HEK293T (cell line): Measurements from ENCODE around the gene RARA.

Source experiments
- ARNT ChIP-seq: fragments of 450-650 bp; IDR thresholded peaks from 2 replicates; pipeline ENCODE4 v1.6.1; 2017; ENCODE audit warnings: mild to moderate bottlenecking
- ELF4 ChIP-seq: fragments of 450-650 bp; IDR thresholded peaks from 2 replicates; pipeline ENCODE4 v1.6.1; 2017; ENCODE audit warnings: antibody characterized with exemption
- FOXA1 ChIP-seq: fragments of 450-650 bp; IDR thresholded peaks from 2 replicates; pipeline ENCODE4 v1.6.1; 2016; ENCODE audit warnings: mild to moderate bottlenecking
- FOXM1 ChIP-seq: fragments of 450-650 bp; IDR thresholded peaks from 2 replicates; pipeline ENCODE4 v1.6.1; 2017; ENCODE audit warnings: mild to moderate bottlenecking, borderline replicate concordance
- HDGF ChIP-seq: fragments of 450-650 bp; IDR thresholded peaks from 2 replicates; pipeline ENCODE4 v1.6.1; 2017; ENCODE audit warnings: antibody characterized with exemption, borderline replicate concordance
- L3MBTL2 ChIP-seq: fragments of 450-650 bp; conservative IDR thresholded peaks from 2 replicates; pipeline ENCODE4 v1.6.1; 2016; ENCODE audit warnings: mild to moderate bottlenecking
- LEF1 ChIP-seq: fragments of 450-650 bp; IDR thresholded peaks from 2 replicates; pipeline ENCODE4 v1.6.1; 2017; ENCODE audit warnings: mild to moderate bottlenecking, borderline replicate concordance
- NFRKB ChIP-seq: fragments of 450-650 bp; IDR thresholded peaks from 2 replicates; pipeline ENCODE4 v1.6.1; 2016; ENCODE audit warnings: mild to moderate bottlenecking, moderate library complexity
- SP1 ChIP-seq: fragments of 450-650 bp; IDR thresholded peaks from 2 replicates; pipeline ENCODE4 v1.6.1; 2017
- SUZ12 ChIP-seq: fragments of 450-650 bp; IDR thresholded peaks from 2 replicates; pipeline ENCODE4 v1.6.1; 2016; ENCODE audit warnings: mild to moderate bottlenecking
- TARDBP ChIP-seq: fragments of 450-650 bp; IDR thresholded peaks from 2 replicates; pipeline ENCODE4 v1.6.1; 2016
- ZNF384 ChIP-seq: fragments of 450-650 bp; IDR thresholded peaks from 2 replicates; pipeline ENCODE4 v1.6.1; 2016

- no peak for TF ChIP-seq FOXA1
- TF ChIP-seq LEF1: no peak
- TF ChIP-seq ARNT: no peak
- TF ChIP-seq TARDBP: no peak
- no peak for TF ChIP-seq L3MBTL2
- no peak for TF ChIP-seq ELF4
- no peak for TF ChIP-seq ZNF384
- no peak for TF ChIP-seq SP1
- no peak for TF ChIP-seq SUZ12
- no peak for TF ChIP-seq NFRKB
- TF ChIP-seq FOXM1: no peak
- TF ChIP-seq HDGF: no peak
These were observed 57.3 kb downstream of the RARA start for GRCh38 chr17:40366076-40366860.
